Heart left ventricle (tissue), 16 donors: ENCODE results near the gene FAM3A. TPM values are rescaled to one million over a fixed set of nuclear protein-coding genes. Genes with fewer than 3 reads are reported as not detected.
A peak's percentile ranks its signal among the peaks of the same experiment; 100 is the strongest.

Experiments
- ATAC-seq, 4 donors: fragments of 200-7000 bp; cut with Tn5 transposase; one replicate each; pipeline ENCODE4 v1.9.1; 2020 to 2022; ENCODE audit warnings: moderate library complexity in 4 of 4, mild to moderate bottlenecking in 3 of 4, moderate number of reproducible peaks in 1 of 4
- DNase-seq, 5 donors: peaks; one replicate each; pipeline ENCODE4 v3.0.0-alpha.2; 2020
- H3K27ac ChIP-seq, 12 donors: fragments of 200-600 bp; sonication (generic) in 4 of 12; one replicate each; pipeline versions ENCODE4 v1.5.0 to v1.8.0; 2016 to 2022; ENCODE audit warnings: mild to moderate bottlenecking in 2 of 12
- H3K27me3 ChIP-seq, 9 donors: fragments of 200-600 bp; sonication (generic) in 2 of 9; one replicate each; pipeline versions ENCODE4 v1.5.1 to v1.8.0; 2016 to 2022; ENCODE audit warnings: mild to moderate bottlenecking in 3 of 9
- H3K36me3 ChIP-seq, 9 donors: fragments of 200-600 bp; sonication (generic) in 2 of 9; one replicate each; pipeline versions ENCODE4 v1.5.0 to v1.8.0; 2018 to 2022; ENCODE audit warnings: mild to moderate bottlenecking in 2 of 9
- H3K4me1 ChIP-seq, 12 donors: fragments of 200-600 bp; sonication (generic) in 4 of 12; one replicate each; pipeline versions ENCODE4 v1.5.0 to v1.8.0; 2016 to 2022; ENCODE audit warnings: mild to moderate bottlenecking in 3 of 12
- H3K4me3 ChIP-seq, 12 donors: fragments of 200-600 bp; sonication (generic) in 4 of 12; one replicate each; pipeline versions ENCODE4 v1.5.0 to v1.8.0; 2017 to 2022; ENCODE audit warnings: mild to moderate bottlenecking in 9 of 12, moderate library complexity in 4 of 12
- H3K9me3 ChIP-seq, 12 donors: fragments of 200-600 bp; sonication (generic) in 4 of 12; one replicate each; pipeline versions ENCODE4 v1.5.0 to v1.8.0; 2016 to 2022; ENCODE audit warnings: mild to moderate bottlenecking in 1 of 12
- CTCF ChIP-seq, 12 donors: fragments of 200-600 bp; sonication (generic) in 4 of 12; IDR thresholded peaks; one replicate each; pipeline versions ENCODE4 v1.5.0 to v1.8.0; 2018 to 2022; ENCODE audit warnings: antibody characterized with exemption in 12 of 12, mild to moderate bottlenecking in 5 of 12
- POLR2A ChIP-seq, 2 donors: fragments of 450-650 bp; IDR thresholded peaks; one replicate each; pipeline ENCODE4 v1.6.1; 2017; ENCODE audit warnings: antibody characterized with exemption in 2 of 2, mild to moderate bottlenecking in 2 of 2, moderate library complexity in 2 of 2
- WGBS, 4 donors: extraction: QIAGEN DNeasy Blood & Tissue Kit in 2 of 4; methylation state at CpG; one replicate each; pipeline versions ENCODE4 v1.1.5 to v1.1.7; 2013 to 2018; 5-methylcytosine and 5-hydroxymethylcytosine counted together
- intact Hi-C, 10 donors: fragments of 100-400 bp; cut with DNase I; formaldehyde crosslinking; loops; one replicate each; pipeline versions ENCODE4 v1.11.1 to v1.14.2; 2022
- polyA plus RNA-seq, 2 donors: library from polyadenylated mRNA; stranded (reverse); fragments of 200-250 nt; gene quantifications; one replicate each; pipeline ENCODE4 v1.2.3, GENCODE V29; 2013
- total RNA-seq, 9 donors: library from RNA; depleted of rRNA in 2 of 9; stranded (reverse); fragments of >200 nt in 2 of 9; fragmentation: NEBNext Ultra II Directional in 3 of 9; extraction: Animal tissue kit (Norgen Biotek cat#: 25700) in 3 of 9; gene quantifications; one replicate each; pipeline versions ENCODE4 v1.1.0 to v1.2.4, GENCODE V29; 2016 to 2023
- donor health status: ischemic (EF 13 %, LVEDD 7.1; RV severe dilation, severe dysfunction).
- donor health status: healthy with polysubstance abuse.
- donor health status: DM: no; HTN: yes; CAD: no.
- donor health status: DM: no; HTN: no; CAD: no.
- donor health status: ischemic (EF 25% LVEDD 6.9; RV normal size, moderate dysfunction).
- donor health status: ischemic (EF 25% LVEDD 5.7; RV mildly dilated, moderate dysfunction).
- donor health status: healthy.
- donor health status: DM: yes; HTN: yes; CAD: no.
- donor health status: ischemic (EF 35%, LVEDD 5.7; RV mildly dilated, moderate dysfunction).
- donor health status: nonischemic (EF 11% LVEDD 7.7; RV severe dilation, severe dysfunction).
- donor health status: DM: yes; HTN: yes; CAD: no.
- donor health status: PGD.
- donor health status: ischemic (EF 29% LVEDD 5.4; RV normal size, mild dysfunction).
- donor health status: nonischemic (EF 23%, LVEDD 6.1; RV moderate dilation, normal function).

Gene FAM3A
- total and polyA plus RNA-seq, 11 donors = 36.2 to 82.6 (median 51.5) TPM

- Histone ChIP-seq H3K9me3 (no peaks in the 10 kb centered on the region), H3K4me1 (peaks cover 0 to 39% (median 13%) of the 10 kb centered on the region in 12 donors), H3K27ac (no peak overlapping the region), H3K4me3 (no peak overlapping the region), H3K36me3 (peaks cover 0 to 8% (median 3%) of the 10 kb centered on the region in 9 donors), H3K27me3 (peaks cover 0 to 4% (median 0%) of the 10 kb centered on the region in 9 donors)
- intact Hi-C loops = loop anchor here in 1 of 10 donors (5.0 kb wide), 1 partner anchor 142 kb away; the partner anchor contains the start of gene RPL10
- no peak for DNase-seq
- WGBS, 4 donors = 69 to 78% (median 74%) methylated on average over 8 of the region's 8 CpGs
- TF ChIP-seq CTCF (IDR thresholded peaks at IDR 0.05) = no peak
- no peak for TF ChIP-seq POLR2A (IDR thresholded peaks at IDR 0.05)
- ATAC-seq = no peak
Observed at GRCh38 chrX:154539077-154539476, 23.0 kb upstream of the FAM3A start.

DNA sequence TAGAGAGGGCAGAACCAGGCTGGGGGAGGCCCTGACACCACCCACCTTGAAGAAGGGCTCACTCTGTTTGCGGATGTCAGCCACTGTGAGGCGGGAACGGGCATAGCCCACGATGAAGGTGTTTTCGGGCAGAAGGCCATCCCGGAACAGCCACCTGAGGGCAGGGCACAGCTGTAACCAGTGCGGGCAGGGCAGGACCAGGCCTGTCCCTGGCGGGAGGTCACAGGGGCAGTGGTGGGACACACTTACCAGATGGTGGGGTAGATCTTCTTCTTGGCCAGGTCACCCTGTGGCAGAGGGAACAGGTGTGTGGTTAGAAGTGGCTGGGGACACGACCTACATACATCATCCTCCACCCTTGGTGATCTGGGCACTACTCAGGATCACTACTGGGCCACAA lies 19.9 kb upstream of the FAM3A start:
- 75 to 94% (median 83%) methylated on average over 8 to 9 of the region's 9 CpGs for WGBS, 4 donors
- no peak overlapping the region for H3K27ac ChIP-seq
- DNase-seq (no peak), ATAC-seq (no peak)
- no peak overlapping the region for H3K4me3 ChIP-seq
- TF ChIP-seq CTCF (IDR thresholded peaks at IDR 0.05) (no peak), POLR2A (IDR thresholded peaks at IDR 0.05) (no peak)
- peaks cover 0 to 26% (median 8%) of the 10 kb centered on the region in 9 donors for H3K36me3 ChIP-seq
- H3K27me3 ChIP-seq = no peaks in the 10 kb centered on the region
- H3K9me3 ChIP-seq = no peaks in the 10 kb centered on the region
- intact Hi-C loops = loop anchor here in 3 of 10 donors (2.0 to 5.0 kb wide), 3 partner anchors 139 to 1577 kb away; partner anchors contain the start of gene RPL10 (in 1 of the 3)
- peaks cover 0 to 7% (median 4%) of the 10 kb centered on the region in 12 donors for H3K4me1 ChIP-seq

- DNase-seq = peak; percentile 85 to 94 (median 90)
- 23 to 47% (median 30%) methylated on average over 19 to 34 of the region's 34 CpGs for WGBS, 4 donors
- peaks cover 0 to 26% (median 8%) of the 10 kb centered on the region in 9 donors for H3K36me3 ChIP-seq
- peak; percentile 69 to 95 (median 90) for ATAC-seq
- no peak overlapping the region for H3K4me3 ChIP-seq
- H3K27ac ChIP-seq = peak overlapping the region in 7 of 12 donors; percentile 25 to 70 (median 53)
- H3K9me3 ChIP-seq = no peaks in the 10 kb centered on the region
- H3K27me3 ChIP-seq = no peaks in the 10 kb centered on the region
- TF ChIP-seq CTCF (IDR thresholded peaks at IDR 0.05) (peak; percentile 80 to 100 (median 96)), POLR2A (IDR thresholded peaks at IDR 0.05) (no peak)
- peaks cover 0 to 5% (median 4%) of the 10 kb centered on the region in 12 donors for H3K4me1 ChIP-seq
- intact Hi-C loops = loop anchor here in 6 of 10 donors (2.0 to 5.0 kb wide), 7 partner anchors 137 to 1576 kb away; partner anchors contain the start of genes FLNA (in 1 of the 6), PLXNB3 (in 1 of the 6) and RPL10 (in 1 of the 6)
Observed at GRCh38 chrX:154534526-154535322, 18.7 kb upstream of the FAM3A start.

DNA sequence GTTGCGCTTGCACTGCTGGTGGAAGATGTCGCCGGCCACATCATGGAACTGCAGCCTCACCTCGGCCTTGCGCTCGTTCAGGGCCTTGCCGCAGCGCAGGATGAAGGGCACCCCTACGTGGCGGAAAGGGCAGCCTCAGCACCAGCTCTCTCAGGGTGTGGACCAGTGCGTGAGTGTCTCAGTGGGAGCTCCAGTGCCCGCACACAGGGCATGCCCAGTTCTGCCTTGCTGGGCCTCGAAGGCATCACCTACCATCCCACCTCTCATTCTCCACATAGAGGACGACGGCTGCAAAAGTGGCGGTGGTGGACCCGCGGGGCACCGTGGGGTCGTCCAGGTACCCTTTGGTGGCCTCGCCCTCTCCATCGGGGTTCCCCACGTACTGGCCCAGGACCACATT lies 16.7 kb upstream of the FAM3A start:
- intact Hi-C loops = loop anchor here in 4 of 10 donors (5.0 kb wide), 4 partner anchors 160 to 770 kb away; partner anchors contain the start of genes FLNA (in 1 of the 4) and PLXNB3 (in 1 of the 4)
- Histone ChIP-seq H3K9me3 (no peaks in the 10 kb centered on the region), H3K4me3 (no peak overlapping the region), H3K36me3 (peaks cover 0 to 26% (median 8%) of the 10 kb centered on the region in 9 donors), H3K27me3 (no peaks in the 10 kb centered on the region), H3K27ac (no peak overlapping the region), H3K4me1 (peaks cover 0 to 6% (median 4%) of the 10 kb centered on the region in 12 donors)
- no peak for DNase-seq
- WGBS, 4 donors = 91 to 94% (median 92%) methylated on average over 21 to 23 of the region's 23 CpGs
- TF ChIP-seq POLR2A (IDR thresholded peaks at IDR 0.05) (no peak), CTCF (IDR thresholded peaks at IDR 0.05) (no peak)
- ATAC-seq = no peak
